Tibial nerve (tissue), 4 donors: Measurements from ENCODE around the gene NKX6-2.

Source experiments
- EP300 ChIP-seq, 2 donors: sonication (generic); formaldehyde crosslinking; IDR thresholded peaks; one replicate each; pipeline ENCODE4 v1.6.1; 2017; ENCODE audit warnings: antibody characterized with exemption in 2 of 2, mild to moderate bottlenecking in 1 of 2
- POLR2A ChIP-seq, 2 donors: fragments of 450-650 bp; IDR thresholded peaks; one replicate each; pipeline ENCODE4 v1.6.1; 2017; ENCODE audit warnings: antibody characterized with exemption in 2 of 2, mild to moderate bottlenecking in 2 of 2, moderate library complexity in 2 of 2
- TF ChIP-seq, protein P1 (sequence below), 5 experiments: fragments of 200-600 bp in 3 of 5; fragments of 450-650 bp in 2 of 5; sonication (generic) in 3 of 5; IDR thresholded peaks; one replicate each; pipeline ENCODE4 v1.5.1; 2016 to 2019; ENCODE audit warnings: antibody characterized with exemption in 5 of 5, mild to moderate bottlenecking in 3 of 5, moderate library complexity in 2 of 5

DNA sequence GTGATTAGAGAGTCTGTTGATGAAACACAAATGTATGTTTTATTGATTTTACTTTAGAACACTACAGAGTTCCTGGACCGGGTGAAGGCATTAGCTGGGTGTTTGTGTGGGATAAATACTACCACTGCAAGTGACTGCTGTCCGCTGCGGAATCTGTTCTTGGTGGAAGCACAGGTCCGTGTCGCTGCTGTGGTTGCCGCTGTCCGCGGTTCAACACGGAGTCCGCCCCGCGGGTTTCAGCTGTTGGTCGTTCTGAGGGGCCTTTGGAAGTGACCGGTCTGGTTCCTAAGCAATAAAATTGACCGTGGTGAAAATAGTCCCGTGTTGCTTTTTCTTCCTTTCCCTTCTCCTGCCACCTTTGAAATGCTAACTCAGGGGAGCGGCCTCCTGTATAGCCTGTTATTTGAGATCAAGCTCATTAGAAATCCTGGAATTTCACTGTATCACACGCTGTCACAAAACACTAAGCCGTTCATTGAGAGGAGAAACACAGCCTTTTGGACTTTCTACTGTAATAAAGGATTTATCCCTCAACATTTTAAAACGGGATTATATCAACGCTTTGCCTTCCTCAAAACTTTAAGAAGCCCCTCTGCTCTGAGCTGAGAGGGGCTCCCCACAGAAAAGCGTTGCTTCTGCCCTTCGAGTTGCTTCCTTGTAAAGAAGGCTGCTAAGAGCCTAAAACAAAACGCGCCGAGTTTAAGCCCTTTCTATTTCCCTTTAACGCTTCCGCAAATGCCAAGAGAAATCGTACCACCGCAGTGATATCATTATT lies 2.6 kb downstream of the NKX6-2 start:
- TF ChIP-seq, protein P1, sequence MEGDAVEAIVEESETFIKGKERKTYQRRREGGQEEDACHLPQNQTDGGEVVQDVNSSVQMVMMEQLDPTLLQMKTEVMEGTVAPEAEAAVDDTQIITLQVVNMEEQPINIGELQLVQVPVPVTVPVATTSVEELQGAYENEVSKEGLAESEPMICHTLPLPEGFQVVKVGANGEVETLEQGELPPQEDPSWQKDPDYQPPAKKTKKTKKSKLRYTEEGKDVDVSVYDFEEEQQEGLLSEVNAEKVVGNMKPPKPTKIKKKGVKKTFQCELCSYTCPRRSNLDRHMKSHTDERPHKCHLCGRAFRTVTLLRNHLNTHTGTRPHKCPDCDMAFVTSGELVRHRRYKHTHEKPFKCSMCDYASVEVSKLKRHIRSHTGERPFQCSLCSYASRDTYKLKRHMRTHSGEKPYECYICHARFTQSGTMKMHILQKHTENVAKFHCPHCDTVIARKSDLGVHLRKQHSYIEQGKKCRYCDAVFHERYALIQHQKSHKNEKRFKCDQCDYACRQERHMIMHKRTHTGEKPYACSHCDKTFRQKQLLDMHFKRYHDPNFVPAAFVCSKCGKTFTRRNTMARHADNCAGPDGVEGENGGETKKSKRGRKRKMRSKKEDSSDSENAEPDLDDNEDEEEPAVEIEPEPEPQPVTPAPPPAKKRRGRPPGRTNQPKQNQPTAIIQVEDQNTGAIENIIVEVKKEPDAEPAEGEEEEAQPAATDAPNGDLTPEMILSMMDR (IDR thresholded peaks at IDR 0.05), result no peak
- TF ChIP-seq POLR2A (IDR thresholded peaks at IDR 0.05) (no peak), EP300 (IDR thresholded peaks at IDR 0.05) (no peak)
